Stomach (tissue), 9 donors: ENCODE results near the gene SORCS1. TPM values are rescaled to one million over a fixed set of nuclear protein-coding genes. Genes with fewer than 3 reads are reported as not detected.

Source experiments
- DNase-seq, 2 donors: peaks; one replicate each; pipeline versions ENCODE4 v3.0.0 to v3.0.0-alpha.2; 2013 to 2019
- H3K27ac ChIP-seq, 5 donors: fragments of 200-600 bp in 4 of 5; sonication (generic) in 4 of 5; one replicate each; pipeline ENCODE4 v1.5.1; 2013 to 2019; ENCODE audit warnings: mild to moderate bottlenecking in 1 of 5, moderate library complexity in 1 of 5
- H3K27me3 ChIP-seq, 3 donors: fragments of 200-600 bp; sonication (generic); one replicate each; pipeline ENCODE4 v1.5.1; 2017 to 2019; ENCODE audit warnings: mixed run types in 1 of 3
- H3K36me3 ChIP-seq, 4 donors: fragments of 200-600 bp; sonication (generic); 1 replicate in 3 of 4; 2 replicates in 1 of 4; pipeline ENCODE4 v1.5.1; 2016 to 2019
- H3K4me1 ChIP-seq, 4 donors: fragments of 200-600 bp; sonication (generic); one replicate each; pipeline ENCODE4 v1.5.1; 2016 to 2019
- H3K4me3 ChIP-seq, 4 donors: fragments of 200-600 bp; sonication (generic) in 3 of 4; one replicate each; pipeline ENCODE4 v1.5.1; 2016 to 2019; ENCODE audit warnings: mild to moderate bottlenecking in 1 of 4
- H3K9me3 ChIP-seq, 4 donors: fragments of 200-600 bp; sonication (generic); one replicate each; pipeline ENCODE4 v1.5.1; 2016 to 2019
- EP300 ChIP-seq: sonication (generic); formaldehyde crosslinking; IDR thresholded peaks from one replicate; pipeline ENCODE4 v1.6.1; 2017; ENCODE audit warnings: antibody characterized with exemption
- POLR2A ChIP-seq, 4 donors: fragments of 450-650 bp; IDR thresholded peaks; one replicate each; pipeline ENCODE4 v1.6.1; 2016; ENCODE audit warnings: antibody characterized with exemption in 4 of 4, control low read depth in 2 of 4, mild to moderate bottlenecking in 1 of 4, moderate library complexity in 1 of 4
- POLR2AphosphoS5 ChIP-seq, 3 donors: sonication (generic); formaldehyde crosslinking; IDR thresholded peaks; one replicate each; pipeline ENCODE4 v1.6.1; 2016; ENCODE audit warnings: antibody characterized with exemption in 3 of 3
- WGBS, 5 donors: extraction: QIAGEN DNeasy Blood & Tissue Kit in 3 of 5; methylation state at CpG; one replicate each; pipeline versions ENCODE4 v1.1.5 to v1.1.7; 2013 to 2018; 5-methylcytosine and 5-hydroxymethylcytosine counted together
- intact Hi-C: fragments of 100-400 bp; cut with DNase I; formaldehyde crosslinking; loops from one replicate; pipeline ENCODE4 v1.15.1; 2023; ENCODE audit warnings: low total_unique reads
- polyA plus RNA-seq, 3 donors: library from polyadenylated mRNA; stranded (reverse); fragments of 200-250 nt; gene quantifications; one replicate each; pipeline ENCODE4 v1.2.3, GENCODE V29; 2013
- total RNA-seq, 5 donors: library from RNA; depleted of rRNA; stranded (reverse); fragments of >200 nt; gene quantifications; one replicate each; pipeline versions ENCODE4 v1.1.0 to v1.2.3, GENCODE V29; 2014 to 2016
- TF ChIP-seq, protein P1 (sequence below), 7 experiments: fragments of 450-650 bp in 4 of 7; fragments of 200-600 bp in 3 of 7; sonication (generic) in 3 of 7; IDR thresholded peaks; one replicate each; pipeline ENCODE4 v1.5.1; 2016 to 2019; ENCODE audit warnings: antibody characterized with exemption in 7 of 7, control low read depth in 2 of 7, mild to moderate bottlenecking in 1 of 7
- donor health status: healthy with polysubstance abuse.
- donor health status: Bipolar disorder and iron deficiency.
- donor health status: healthy.

SORCS1 gene
- total and polyA plus RNA-seq, 8 donors = 0.25 to 10.1 (median 0.69) TPM

DNA sequence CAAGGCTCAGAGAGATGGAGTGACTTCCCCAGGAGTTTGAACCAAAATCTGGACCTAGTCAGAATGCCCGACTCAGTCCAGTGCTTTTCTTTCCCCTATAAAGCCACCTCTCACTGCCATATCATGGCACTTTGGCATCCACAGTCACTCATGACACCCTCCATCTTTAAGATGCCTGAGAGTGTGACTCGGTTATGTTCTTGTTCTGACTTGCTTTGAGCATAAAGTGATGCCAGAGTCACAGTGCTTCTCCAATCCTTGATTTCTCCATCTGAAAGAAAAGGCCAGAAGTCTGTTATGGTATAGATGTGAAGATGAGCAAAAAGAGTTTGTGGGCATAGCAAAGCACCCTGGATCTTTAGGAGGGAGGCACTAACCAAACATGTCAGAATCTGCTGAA lies 538.1 kb downstream of the SORCS1 start:
- H3K36me3 ChIP-seq = no peaks in the 10 kb centered on the region
- intact Hi-C loops = no loop called here
- no peaks in the 10 kb centered on the region for H3K9me3 ChIP-seq
- no peaks in the 10 kb centered on the region for H3K27me3 ChIP-seq
- DNase-seq = no peak
- H3K4me3 ChIP-seq = no peak overlapping the region
- TF ChIP-seq EP300 (no peak), POLR2A (IDR thresholded peaks at IDR 0.05) (no peak), POLR2AphosphoS5 (IDR thresholded peaks at IDR 0.05) (no peak)
- TF ChIP-seq, protein P1, sequence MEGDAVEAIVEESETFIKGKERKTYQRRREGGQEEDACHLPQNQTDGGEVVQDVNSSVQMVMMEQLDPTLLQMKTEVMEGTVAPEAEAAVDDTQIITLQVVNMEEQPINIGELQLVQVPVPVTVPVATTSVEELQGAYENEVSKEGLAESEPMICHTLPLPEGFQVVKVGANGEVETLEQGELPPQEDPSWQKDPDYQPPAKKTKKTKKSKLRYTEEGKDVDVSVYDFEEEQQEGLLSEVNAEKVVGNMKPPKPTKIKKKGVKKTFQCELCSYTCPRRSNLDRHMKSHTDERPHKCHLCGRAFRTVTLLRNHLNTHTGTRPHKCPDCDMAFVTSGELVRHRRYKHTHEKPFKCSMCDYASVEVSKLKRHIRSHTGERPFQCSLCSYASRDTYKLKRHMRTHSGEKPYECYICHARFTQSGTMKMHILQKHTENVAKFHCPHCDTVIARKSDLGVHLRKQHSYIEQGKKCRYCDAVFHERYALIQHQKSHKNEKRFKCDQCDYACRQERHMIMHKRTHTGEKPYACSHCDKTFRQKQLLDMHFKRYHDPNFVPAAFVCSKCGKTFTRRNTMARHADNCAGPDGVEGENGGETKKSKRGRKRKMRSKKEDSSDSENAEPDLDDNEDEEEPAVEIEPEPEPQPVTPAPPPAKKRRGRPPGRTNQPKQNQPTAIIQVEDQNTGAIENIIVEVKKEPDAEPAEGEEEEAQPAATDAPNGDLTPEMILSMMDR (IDR thresholded peaks at IDR 0.05) = no peak
- 69 to 88% (median 83%) methylated on average over 2 of the region's 2 CpGs for WGBS, 5 donors
- no peaks in the 10 kb centered on the region for H3K4me1 ChIP-seq
- no peak overlapping the region for H3K27ac ChIP-seq

DNA sequence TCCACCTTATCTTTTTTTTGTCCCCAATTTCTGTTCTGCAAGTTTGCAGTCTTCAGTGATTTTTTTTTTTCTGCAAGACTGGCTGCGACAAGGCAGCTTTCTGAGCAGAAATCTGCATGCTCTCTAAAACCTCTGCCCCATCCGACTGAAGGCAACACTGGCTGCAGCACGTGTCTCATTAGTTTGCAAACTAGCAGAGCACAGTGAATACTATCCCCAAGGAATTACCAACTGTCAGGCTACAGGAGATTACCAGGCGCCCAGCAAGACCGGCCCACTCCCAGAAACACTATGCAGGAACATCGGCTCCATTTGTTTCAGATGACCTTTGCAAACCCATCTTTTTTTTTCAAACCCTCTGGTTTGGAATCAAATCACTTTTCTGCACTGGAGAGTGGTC lies 538.8 kb downstream of the SORCS1 start:
- no peaks in the 10 kb centered on the region for H3K9me3 ChIP-seq
- no peak overlapping the region for H3K27ac ChIP-seq
- no peak for TF ChIP-seq EP300
- no peak for TF ChIP-seq POLR2AphosphoS5 (IDR thresholded peaks at IDR 0.05)
- no peaks in the 10 kb centered on the region for H3K36me3 ChIP-seq
- intact Hi-C loops = no loop called here
- no peak overlapping the region for H3K4me3 ChIP-seq
- H3K4me1 ChIP-seq = no peaks in the 10 kb centered on the region
- WGBS, 5 donors = 67 to 71% (median 69%) methylated on average over 6 of the region's 6 CpGs
- no peak for DNase-seq
- H3K27me3 ChIP-seq = no peaks in the 10 kb centered on the region

DNA sequence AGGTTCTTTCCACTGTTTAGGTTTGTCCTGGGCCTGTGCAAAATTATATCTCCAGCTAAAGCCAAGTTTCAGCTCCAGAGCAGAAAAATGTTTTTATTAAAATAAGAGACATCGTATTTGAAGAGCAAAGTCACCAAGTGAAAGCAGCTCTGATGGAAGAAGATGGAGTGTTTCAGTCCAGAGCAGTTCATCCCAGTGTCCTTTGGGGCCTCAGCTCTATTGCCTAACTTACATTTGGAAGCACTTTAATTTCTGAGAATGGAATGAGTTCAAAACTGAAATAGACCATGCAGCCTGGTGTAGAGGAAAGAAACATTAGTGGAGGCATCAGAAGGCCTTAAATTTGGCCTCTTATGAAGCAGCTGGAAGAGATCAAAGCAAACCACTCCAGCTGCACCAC lies 545.2 kb downstream of the SORCS1 start:
- intact Hi-C loops = no loop called here
- WGBS, 5 donors = 63 to 87% (median 72%) methylated on average over 1 of the region's 1 CpG
- Histone ChIP-seq H3K4me3 (no peak overlapping the region), H3K27ac (no peak overlapping the region), H3K36me3 (no peaks in the 10 kb centered on the region), H3K9me3 (no peaks in the 10 kb centered on the region), H3K27me3 (no peaks in the 10 kb centered on the region), H3K4me1 (no peaks in the 10 kb centered on the region)
- peak in 1 of 2 donors; percentile 55 for DNase-seq
- TF ChIP-seq POLR2A (IDR thresholded peaks at IDR 0.05) (no peak), POLR2AphosphoS5 (IDR thresholded peaks at IDR 0.05) (no peak), EP300 (no peak)
- TF ChIP-seq, protein P1 (IDR thresholded peaks at IDR 0.05) = no peak

DNA sequence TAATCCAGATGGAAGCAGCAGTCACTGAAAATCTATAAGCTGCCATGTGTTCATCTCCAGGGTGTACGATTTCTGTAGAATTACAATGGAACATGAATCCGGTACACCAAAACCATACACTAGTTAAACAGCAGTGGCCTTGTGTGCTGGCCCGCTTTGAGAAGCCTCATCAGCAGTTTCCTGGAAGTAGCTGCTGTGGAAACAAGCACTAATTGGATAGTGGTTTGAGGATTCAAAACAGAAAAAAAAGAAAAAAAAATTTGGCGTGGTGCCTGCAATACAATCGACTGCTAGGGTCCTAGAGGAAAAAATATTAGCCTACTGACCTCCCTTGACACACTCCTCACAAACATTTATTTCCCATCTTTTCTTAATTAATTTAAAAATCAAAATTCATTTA lies 545.9 kb downstream of the SORCS1 start:
- H3K4me3 ChIP-seq = no peak overlapping the region
- H3K27me3 ChIP-seq = no peaks in the 10 kb centered on the region
- no peak overlapping the region for H3K27ac ChIP-seq
- no peaks in the 10 kb centered on the region for H3K9me3 ChIP-seq
- H3K4me1 ChIP-seq = no peaks in the 10 kb centered on the region
- intact Hi-C loops = no loop called here
- DNase-seq = peak in 1 of 2 donors; percentile 60
- H3K36me3 ChIP-seq = no peaks in the 10 kb centered on the region
- 37 to 54% (median 44%) methylated on average over 5 of the region's 5 CpGs for WGBS, 5 donors
- TF ChIP-seq EP300 (no peak), POLR2AphosphoS5 (IDR thresholded peaks at IDR 0.05) (no peak), POLR2A (IDR thresholded peaks at IDR 0.05) (no peak)
- TF ChIP-seq, protein P1 (IDR thresholded peaks at IDR 0.05) = no peak

GRCh38 chr10:106615081-106615480 lies 549.4 kb downstream of the SORCS1 start:
- H3K4me3 ChIP-seq = no peak overlapping the region
- no peaks in the 10 kb centered on the region for H3K9me3 ChIP-seq
- no peak for DNase-seq
- intact Hi-C loops = no loop called here
- no peaks in the 10 kb centered on the region for H3K36me3 ChIP-seq
- no peaks in the 10 kb centered on the region for H3K4me1 ChIP-seq
- H3K27me3 ChIP-seq = no peaks in the 10 kb centered on the region
- H3K27ac ChIP-seq = no peak overlapping the region
- WGBS, 5 donors = 8 to 16% (median 11%) methylated on average over 3 of the region's 3 CpGs
- TF ChIP-seq EP300 (no peak), POLR2A (IDR thresholded peaks at IDR 0.05) (no peak), POLR2AphosphoS5 (IDR thresholded peaks at IDR 0.05) (no peak)
- TF ChIP-seq, protein P1 (IDR thresholded peaks at IDR 0.05) = no peak
